Activated B cell treated with CpG ODN at 0.5 μM for 24 hours (primary cell): ENCODE measurements around the gene KRT24. TPM values are rescaled to one million over a fixed set of nuclear protein-coding genes. Genes with fewer than 3 reads are reported as not detected.

Source experiments
- ATAC-seq: fragments of 200-7000 bp; cut with Tn5 transposase; one replicate; pipeline ENCODE4 v1.10.0; 2021; ENCODE audit warnings: low read depth, mild to moderate bottlenecking, moderate library complexity
- CTCF ChIA-PET: fragments of 350-600 bp; sonication (Branson Sonifier 250); formaldehyde crosslinking; loops from one replicate; lab custom pipeline; 2021; ENCODE audit warnings: antibody characterized with exemption; lab: Charles Lee
- POLR2A ChIA-PET: fragments of 350-600 bp; sonication (Branson Sonifier 250); formaldehyde crosslinking; loops from one replicate; lab custom pipeline; 2021; ENCODE audit warnings: antibody characterized with exemption; lab: Charles Lee
- DNase-seq: peaks from one replicate; pipeline ENCODE4 v3.0.0; 2022
- H3K27ac Mint-ChIP-seq: one replicate; pipeline ENCODE4 v1.8.0; 2020; ENCODE audit warnings: mixed read lengths
- H3K27me3 Mint-ChIP-seq: one replicate; pipeline ENCODE4 v1.8.0; 2021; ENCODE audit warnings: mixed read lengths
- H3K36me3 Mint-ChIP-seq: one replicate; pipeline ENCODE4 v1.8.0; 2021; ENCODE audit warnings: low read depth, mixed read lengths
- H3K4me1 Mint-ChIP-seq: one replicate; pipeline ENCODE4 v1.8.0; 2021; ENCODE audit warnings: mixed read lengths
- H3K4me3 Mint-ChIP-seq: one replicate; pipeline ENCODE4 v1.8.0; 2020; ENCODE audit warnings: mild to moderate bottlenecking, mixed read lengths
- H3K9me3 Mint-ChIP-seq: one replicate; pipeline ENCODE4 v1.8.0; 2020; ENCODE audit warnings: mixed read lengths
- intact Hi-C: fragments of 100-400 bp; cut with micrococcal nuclease; formaldehyde crosslinking; loops from one replicate; pipeline ENCODE4 v1.15.1; 2024
- total RNA-seq: library from RNA; stranded (reverse); gene quantifications from 2 replicates; pipeline ENCODE4 v1.2.3, GENCODE V29; 2022
- TF ChIP-seq, protein P1 (sequence below): fragments of 200-600 bp; IDR thresholded peaks from one replicate; pipeline ENCODE4 v1.8.0; 2022; ENCODE audit warnings: antibody characterized with exemption, mild to moderate bottlenecking

Gene KRT24
- total RNA-seq, 1 donor from 2014 or later, result not detected

DNA sequence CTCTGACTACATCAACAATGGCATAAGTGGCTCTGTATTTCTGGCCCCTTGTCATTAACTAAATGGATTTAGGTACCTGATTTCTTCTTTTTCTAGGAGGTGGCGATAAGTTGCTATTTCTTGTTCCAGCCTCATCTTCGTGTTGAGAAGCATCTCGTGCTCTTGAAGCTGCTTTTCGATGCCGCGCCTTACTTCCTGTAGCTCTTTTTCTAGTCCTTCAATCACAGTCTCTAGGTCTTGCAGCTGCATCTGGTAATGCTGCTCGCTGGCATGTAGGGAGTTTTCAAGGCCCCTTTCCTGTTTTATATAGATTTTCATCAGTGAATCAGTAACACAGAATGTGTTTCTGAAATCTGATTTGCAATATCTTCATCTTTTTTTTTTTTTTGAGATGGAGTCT, 43.6 kb downstream of the KRT24 start:
- intact Hi-C loops, result no loop called here
- H3K4me3 Mint-ChIP-seq, result no peak overlapping the region
- no peak for ATAC-seq
- no peaks in the 10 kb centered on the region for H3K9me3 Mint-ChIP-seq
- no peak for DNase-seq
- ChIA-PET CTCF (no interaction called here), POLR2A (interaction anchor here (0.6 kb wide), 1 partner anchor 255 kb away, joined by 4 read pairs; no protein-coding TSS in a partner anchor)
- H3K27me3 Mint-ChIP-seq, result peaks cover 29% of the 10 kb centered on the region
- H3K4me1 Mint-ChIP-seq, result peaks cover 3% of the 10 kb centered on the region
- no peak overlapping the region for H3K27ac Mint-ChIP-seq
- TF ChIP-seq, protein P1, sequence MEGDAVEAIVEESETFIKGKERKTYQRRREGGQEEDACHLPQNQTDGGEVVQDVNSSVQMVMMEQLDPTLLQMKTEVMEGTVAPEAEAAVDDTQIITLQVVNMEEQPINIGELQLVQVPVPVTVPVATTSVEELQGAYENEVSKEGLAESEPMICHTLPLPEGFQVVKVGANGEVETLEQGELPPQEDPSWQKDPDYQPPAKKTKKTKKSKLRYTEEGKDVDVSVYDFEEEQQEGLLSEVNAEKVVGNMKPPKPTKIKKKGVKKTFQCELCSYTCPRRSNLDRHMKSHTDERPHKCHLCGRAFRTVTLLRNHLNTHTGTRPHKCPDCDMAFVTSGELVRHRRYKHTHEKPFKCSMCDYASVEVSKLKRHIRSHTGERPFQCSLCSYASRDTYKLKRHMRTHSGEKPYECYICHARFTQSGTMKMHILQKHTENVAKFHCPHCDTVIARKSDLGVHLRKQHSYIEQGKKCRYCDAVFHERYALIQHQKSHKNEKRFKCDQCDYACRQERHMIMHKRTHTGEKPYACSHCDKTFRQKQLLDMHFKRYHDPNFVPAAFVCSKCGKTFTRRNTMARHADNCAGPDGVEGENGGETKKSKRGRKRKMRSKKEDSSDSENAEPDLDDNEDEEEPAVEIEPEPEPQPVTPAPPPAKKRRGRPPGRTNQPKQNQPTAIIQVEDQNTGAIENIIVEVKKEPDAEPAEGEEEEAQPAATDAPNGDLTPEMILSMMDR, result no peak
- no peaks in the 10 kb centered on the region for H3K36me3 Mint-ChIP-seq

DNA sequence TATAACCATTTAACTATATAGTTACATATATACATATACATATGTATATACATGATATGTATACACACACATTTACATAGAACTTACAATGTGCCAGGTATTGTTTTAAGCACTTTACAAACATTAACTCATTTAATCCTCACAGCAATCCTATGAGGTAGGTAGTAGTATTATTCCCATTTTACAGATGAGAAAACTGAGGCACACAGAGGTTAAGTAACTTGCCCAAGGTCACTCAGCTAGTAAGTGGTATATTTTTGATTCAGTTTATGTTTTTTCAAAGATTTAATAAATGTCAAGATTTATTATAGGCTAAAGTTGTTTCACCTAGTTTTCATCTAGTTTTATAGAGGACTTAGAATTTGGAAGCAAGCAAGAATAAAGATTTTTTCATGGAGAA, 45.2 kb downstream of the KRT24 start:
- no peaks in the 10 kb centered on the region for H3K4me1 Mint-ChIP-seq
- TF ChIP-seq, protein P1, result no peak
- H3K9me3 Mint-ChIP-seq, result no peaks in the 10 kb centered on the region
- ATAC-seq (no peak), DNase-seq (no peak)
- intact Hi-C loops, result no loop called here
- no peak overlapping the region for H3K27ac Mint-ChIP-seq
- peaks cover 24% of the 10 kb centered on the region for H3K27me3 Mint-ChIP-seq
- no peak overlapping the region for H3K4me3 Mint-ChIP-seq
- H3K36me3 Mint-ChIP-seq, result no peaks in the 10 kb centered on the region
- POLR2A ChIA-PET, result no interaction called here
- CTCF ChIA-PET, result no interaction called here

DNA sequence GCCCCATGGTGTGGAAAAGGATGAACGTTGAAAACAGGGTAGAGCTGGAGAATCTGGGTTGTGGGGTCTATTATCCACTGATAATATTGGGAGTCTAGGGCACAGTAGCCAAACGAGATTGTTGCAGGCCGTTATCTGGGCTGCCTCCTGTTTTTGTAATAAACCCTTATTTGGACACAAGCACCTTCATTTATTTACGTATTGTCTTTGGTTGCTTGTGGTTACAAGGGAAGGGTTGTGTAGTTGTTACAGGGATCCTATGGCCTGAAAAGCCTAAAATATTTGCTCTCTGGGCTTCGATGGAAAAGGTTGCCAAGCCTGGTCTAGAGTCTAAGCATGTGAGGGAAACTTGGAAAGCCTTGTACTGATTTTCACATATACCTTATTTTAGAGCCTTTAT, 51.6 kb downstream of the KRT24 start:
- Mint-ChIP-seq H3K4me1 (peaks cover 17% of the 10 kb centered on the region), H3K27ac (no peak overlapping the region), H3K4me3 (no peak overlapping the region), H3K9me3 (no peaks in the 10 kb centered on the region), H3K36me3 (peaks cover 13% of the 10 kb centered on the region), H3K27me3 (no peaks in the 10 kb centered on the region)
- CTCF ChIA-PET, result no interaction called here
- DNase-seq (no peak), ATAC-seq (no peak)
- TF ChIP-seq, protein P1, result no peak
- POLR2A ChIA-PET, result no interaction called here
- intact Hi-C loops, result no loop called here

DNA sequence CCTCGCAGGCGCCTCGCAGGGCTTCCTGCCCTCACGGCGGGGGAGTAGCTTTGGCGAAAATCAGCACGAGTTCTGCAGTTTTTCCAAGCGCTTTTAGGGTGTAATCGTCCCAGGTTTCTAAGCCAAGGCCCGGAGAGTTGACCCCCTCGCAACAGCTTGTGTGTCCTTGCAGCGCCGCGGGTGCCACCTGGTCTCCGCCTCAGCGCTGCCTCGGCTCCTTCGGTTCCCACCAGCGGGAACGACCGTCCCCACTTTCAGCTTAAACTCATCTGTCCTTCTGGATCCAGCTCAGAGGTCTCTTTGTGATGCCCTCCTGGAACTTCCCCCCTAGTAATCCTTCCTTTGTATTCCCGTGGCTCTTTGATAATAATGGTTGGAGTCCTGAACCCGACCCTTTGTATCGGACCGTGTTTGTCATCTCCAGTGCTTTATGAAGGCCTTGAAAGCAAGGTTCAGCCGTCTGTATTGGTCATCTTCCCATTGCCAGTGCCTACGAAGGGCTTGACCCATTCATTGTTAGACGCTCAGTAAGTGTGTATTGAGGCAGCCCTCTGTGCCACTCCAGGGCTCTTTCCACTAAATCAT, 55.1 kb downstream of the KRT24 start:
- DNase-seq (no peak), ATAC-seq (no peak)
- H3K4me3 Mint-ChIP-seq, result peak overlapping the region; percentile 98
- ChIA-PET POLR2A (interaction anchor here (0.6 to 5.8 kb wide), 13 partner anchors 15 to 1041 kb away, joined by 4 to 85 read pairs (median 10); partner anchors contain the start of genes CCR7 and EIF1), CTCF (interaction anchor here (1.0 to 2.2 kb wide), 3 partner anchors 33 to 144 kb away, joined by 3 to 7 read pairs (median 5); no protein-coding TSS in a partner anchor)
- H3K27ac Mint-ChIP-seq, result peak overlapping the region; percentile 99
- H3K9me3 Mint-ChIP-seq, result no peaks in the 10 kb centered on the region
- peaks cover 43% of the 10 kb centered on the region for H3K4me1 Mint-ChIP-seq
- TF ChIP-seq, protein P1, result no peak
- H3K36me3 Mint-ChIP-seq, result peaks cover 34% of the 10 kb centered on the region
- intact Hi-C loops, result loop anchor here (1.0 to 5.0 kb wide), 3 partner anchors 80 to 171 kb away; no protein-coding TSS in a partner anchor
- no peaks in the 10 kb centered on the region for H3K27me3 Mint-ChIP-seq

Other genes starting within 250 kb of the KRT24 start
- 0.18 TPM in 1 of 2 replicates, not detected in the other for gene TNS4, start 202.1 kb downstream of the KRT24 start, total RNA-seq
- 572 and 573 TPM in 2 replicates for gene CCR7, start 138.3 kb downstream of the KRT24 start, total RNA-seq
- gene SMARCE1, start 55.9 kb downstream of the KRT24 start, total RNA-seq, result 140 TPM in 2 replicates
- gene KRT222, start 38.6 kb downstream of the KRT24 start, total RNA-seq, result not detected in 2 replicates
- not detected in 2 replicates for gene KRT25, start 51.6 kb upstream of the KRT24 start, total RNA-seq
- not detected in 2 replicates for gene KRT26, start 68.4 kb upstream of the KRT24 start, total RNA-seq
- not detected in 2 replicates for gene KRT27, start 78.8 kb upstream of the KRT24 start, total RNA-seq
- gene KRT28, start 96.2 kb upstream of the KRT24 start, total RNA-seq, result not detected in 2 replicates
- gene KRT10, start 118.9 kb upstream of the KRT24 start, total RNA-seq, result 40.7 and 46.7 TPM in 2 replicates
- gene KRT12, start 163.5 kb upstream of the KRT24 start, total RNA-seq, result not detected in 2 replicates
- not detected in 2 replicates for gene KRT20, start 181.5 kb upstream of the KRT24 start, total RNA-seq
- not detected in 2 replicates for gene KRT23, start 233.9 kb upstream of the KRT24 start, total RNA-seq